Measurements from ENCODE around the gene MX1.

MX1 gene

GRCh38 chr21:41427556-41427955, 1.5 kb downstream of the MX1 start:
- H3K4me3 ChIP-seq (replicated peaks; ENCODE audit: low read depth, low read length), result no peak overlapping the region
- TF ChIP-seq CTCF (IDR thresholded peaks at IDR 0.05; ENCODE audit: low read length, missing control alignments), result no peak
- no peak for DNase-seq (ENCODE audit: low read depth)

GRCh38 chr21:41428311-41428710, 2.3 kb downstream of the MX1 start:
- TF ChIP-seq CTCF (IDR thresholded peaks at IDR 0.05; ENCODE audit: low read length, missing control alignments), result no peak
- H3K4me3 ChIP-seq (replicated peaks; ENCODE audit: low read depth, low read length), result no peak overlapping the region
- DNase-seq (ENCODE audit: low read depth), result no peak

- DNase-seq (ENCODE audit: low read depth), result no peak
- no peak for TF ChIP-seq CTCF (IDR thresholded peaks at IDR 0.05; ENCODE audit: low read length, missing control alignments)
- no peak overlapping the region for H3K4me3 ChIP-seq (replicated peaks; ENCODE audit: low read depth, low read length)
These were observed 2.8 kb downstream of the MX1 start for GRCh38 chr21:41428847-41429246.

GRCh38 chr21:41429305-41429704, 3.3 kb downstream of the MX1 start:
- no peak for TF ChIP-seq CTCF (IDR thresholded peaks at IDR 0.05; ENCODE audit: low read length, missing control alignments)
- DNase-seq (ENCODE audit: low read depth), result no peak
- H3K4me3 ChIP-seq (replicated peaks; ENCODE audit: low read depth, low read length), result no peak overlapping the region

GRCh38 chr21:41429925-41430491, 4.0 kb downstream of the MX1 start:
- TF ChIP-seq CTCF (IDR thresholded peaks at IDR 0.05; ENCODE audit: low read length, missing control alignments), result no peak
- no peak for DNase-seq (ENCODE audit: low read depth)
- no peak overlapping the region for H3K4me3 ChIP-seq (replicated peaks; ENCODE audit: low read depth, low read length)

GRCh38 chr21:41431788-41432548, 5.9 kb downstream of the MX1 start:
- no peak for DNase-seq (ENCODE audit: low read depth)
- H3K4me3 ChIP-seq (replicated peaks; ENCODE audit: low read depth, low read length), result no peak overlapping the region
- TF ChIP-seq CTCF (IDR thresholded peaks at IDR 0.05; ENCODE audit: low read length, missing control alignments), result no peak
